Hepatocyte (in vitro differentiated cells): Measurements from ENCODE around the gene CHST13.

ENCODE experiments used
- CTCF ChIP-seq: fragments of 200-600 bp; sonication (generic); IDR thresholded peaks from 2 replicates; pipeline ENCODE4 v1.5.1; 2016; ENCODE audit warnings: antibody characterized with exemption, mild to moderate bottlenecking; ENCODE audit not compliant: poor library complexity
- EZH2 ChIP-seq: fragments of 200-600 bp; sonication (generic); IDR thresholded peaks from 2 replicates; pipeline ENCODE4 v1.6.1; 2016; ENCODE audit warnings: antibody characterized with exemption, mild to moderate bottlenecking, borderline replicate concordance
- EZH2phosphoT487 ChIP-seq: fragments of 200-600 bp; sonication (generic); IDR thresholded peaks from one replicate; pipeline ENCODE4 v1.6.1; 2018; ENCODE audit warnings: antibody characterized with exemption, mild to moderate bottlenecking, low read depth, moderate library complexity; ENCODE audit not compliant: unreplicated experiment, severe bottlenecking

GRCh38 chr3:126498461-126498860, 25.5 kb upstream of the CHST13 start:
- no peak for TF ChIP-seq CTCF
- no peak for TF ChIP-seq EZH2
- no peak for TF ChIP-seq EZH2phosphoT487
